NK-92 (cell line): ENCODE measurements around the gene ATP9A.
"Not testable (repeated sequence)": the region's sequence is repeated elsewhere in the genome, so short reads cannot be mapped to it uniquely, and the experiment has no call there.

ENCODE experiments used
- DNase-seq: peaks from one replicate; lab custom pipeline; 2025; ENCODE audit not compliant: unreplicated experiment; lab: John Stamatoyannopoulos, UW

ATP9A gene

GRCh38 chr20:51767867-51768758 is at the start of gene ATP9A:
Gene ATP9A (minus strand): TSS chr20:51768390. CDS start chr20:51768369, 21 bp downstream.
- no peak for DNase-seq

GRCh38 chr20:51816856-51817255 is 48.7 kb upstream of the ATP9A start:
- not testable (repeated sequence) for DNase-seq

- DNase-seq, result no peak
Measured at GRCh38 chr20:51815383-51816076, 47.3 kb upstream of the ATP9A start.

DNA sequence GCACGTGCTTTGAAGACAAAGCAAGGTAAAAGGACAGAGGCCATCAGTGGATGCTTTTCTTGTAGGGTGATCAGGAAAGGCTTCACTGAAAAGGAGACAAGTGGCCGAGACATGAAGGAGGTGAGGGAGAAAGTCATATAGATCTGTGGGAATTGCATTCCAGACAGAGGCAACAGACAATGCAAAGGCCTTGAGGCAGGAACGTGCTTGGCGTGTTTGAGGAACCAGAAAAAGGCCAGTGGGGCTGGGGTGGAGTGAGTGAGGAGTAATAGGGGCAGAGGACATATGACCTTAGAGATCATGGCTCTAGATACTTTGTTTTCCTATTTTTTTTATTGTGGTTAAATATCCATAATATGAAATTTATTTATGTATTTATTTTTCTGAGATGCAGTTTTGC is 44.7 kb upstream of the ATP9A start:
- no peak for DNase-seq

- DNase-seq, result no peak
Measured at GRCh38 chr20:51811514-51812128, 43.4 kb upstream of the ATP9A start.

GRCh38 chr20:51811042-51811355 is 42.8 kb upstream of the ATP9A start:
- DNase-seq, result no peak

- DNase-seq, result no peak
Measured at GRCh38 chr20:51810155-51811041, 42.2 kb upstream of the ATP9A start.

DNA sequence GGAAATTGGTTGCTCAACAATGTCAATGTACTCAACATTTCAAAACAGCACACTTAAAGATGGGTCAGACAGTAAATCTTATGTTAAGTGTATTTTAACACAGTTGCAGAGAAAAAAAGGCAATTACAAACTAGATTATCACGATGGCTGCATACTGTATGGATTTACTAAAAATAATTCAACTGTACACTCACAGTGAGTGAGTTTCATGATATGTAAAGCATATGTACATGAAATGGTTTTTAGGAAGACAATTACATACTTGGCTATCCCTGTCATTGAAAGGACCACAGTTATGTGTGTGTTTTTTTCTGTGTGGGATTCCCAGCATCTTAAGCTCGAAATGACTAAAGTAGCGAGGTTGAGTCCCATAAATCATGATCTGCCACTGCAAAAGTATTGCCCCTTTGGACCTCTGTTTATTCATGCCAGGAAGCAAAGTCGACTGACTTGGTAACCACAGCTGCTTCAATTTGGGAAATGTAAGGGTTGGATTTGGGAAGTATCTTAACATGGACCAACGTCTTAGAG is 39.6 kb upstream of the ATP9A start:
- no peak for DNase-seq

- DNase-seq, result no peak
Measured at GRCh38 chr20:51804754-51805153, 36.6 kb upstream of the ATP9A start.

DNA sequence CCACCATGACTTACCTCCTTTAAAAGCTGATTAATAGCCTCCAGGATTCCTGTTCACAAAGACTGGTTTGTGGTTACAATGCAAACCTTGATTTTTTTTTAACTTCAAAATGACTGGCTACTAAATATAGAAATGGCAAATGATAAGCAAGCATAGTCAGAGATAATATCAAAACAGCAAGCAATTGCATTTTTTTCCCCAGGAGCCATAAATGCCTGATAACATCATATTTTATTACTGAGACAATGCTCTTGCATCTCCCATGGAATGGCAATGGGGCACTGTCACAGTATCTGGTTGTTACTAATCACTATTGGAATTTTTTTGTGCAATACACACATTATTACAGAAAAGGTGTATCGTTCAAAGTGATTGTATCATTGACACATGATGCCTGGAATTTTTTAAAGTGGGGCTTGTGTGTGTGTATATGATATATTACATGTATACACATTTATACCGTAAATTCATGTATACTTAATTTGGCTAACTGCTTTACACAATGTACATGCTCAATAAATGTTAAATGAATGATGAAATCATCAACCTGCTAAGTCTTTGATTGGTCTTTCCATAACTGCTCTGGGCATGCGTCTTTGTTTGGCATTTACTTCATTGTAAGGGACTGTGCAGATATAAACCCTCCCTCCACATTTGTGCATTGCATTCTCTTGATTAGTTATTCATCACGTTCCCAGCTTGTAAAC is 35.1 kb upstream of the ATP9A start:
- DNase-seq, result no peak

GRCh38 chr20:51802170-51802751 is 34.1 kb upstream of the ATP9A start, which contains the start of gene SALL4:
Gene SALL4 (minus strand): TSS chr20:51802521. CDS start chr20:51802408, 113 bp downstream.
- no peak for DNase-seq

GRCh38 chr20:51801823-51802123 is 33.6 kb upstream of the ATP9A start:
- DNase-seq, result no peak

GRCh38 chr20:51801122-51801822 is 33.1 kb upstream of the ATP9A start:
- DNase-seq, result no peak

- DNase-seq, result no peak
Measured at GRCh38 chr20:51800872-51801121, 32.6 kb upstream of the ATP9A start.

GRCh38 chr20:51800060-51800871 is 32.1 kb upstream of the ATP9A start:
- DNase-seq, result no peak

DNA sequence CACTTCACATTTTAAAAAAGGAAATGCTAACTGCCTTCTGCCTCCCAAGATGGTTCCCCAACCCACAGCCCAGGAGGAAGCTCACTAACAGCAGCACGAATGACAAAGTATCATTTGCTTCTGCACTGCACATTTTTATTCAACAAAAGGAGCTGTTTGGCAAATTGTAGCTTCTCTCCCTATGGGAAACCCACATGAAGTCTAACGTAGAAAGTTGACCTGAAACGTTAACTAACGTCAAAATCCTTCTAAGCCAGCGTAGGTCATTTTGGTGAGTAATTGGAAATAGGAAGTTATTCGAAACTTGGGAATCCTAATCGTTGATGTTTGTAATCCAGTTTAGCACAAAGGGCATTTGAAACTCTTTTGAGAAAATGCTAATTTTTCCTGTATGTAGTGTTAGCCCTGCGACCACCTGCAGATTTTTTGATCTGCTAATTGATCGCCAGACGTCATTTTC is 31.2 kb upstream of the ATP9A start:
- DNase-seq, result no peak

DNA sequence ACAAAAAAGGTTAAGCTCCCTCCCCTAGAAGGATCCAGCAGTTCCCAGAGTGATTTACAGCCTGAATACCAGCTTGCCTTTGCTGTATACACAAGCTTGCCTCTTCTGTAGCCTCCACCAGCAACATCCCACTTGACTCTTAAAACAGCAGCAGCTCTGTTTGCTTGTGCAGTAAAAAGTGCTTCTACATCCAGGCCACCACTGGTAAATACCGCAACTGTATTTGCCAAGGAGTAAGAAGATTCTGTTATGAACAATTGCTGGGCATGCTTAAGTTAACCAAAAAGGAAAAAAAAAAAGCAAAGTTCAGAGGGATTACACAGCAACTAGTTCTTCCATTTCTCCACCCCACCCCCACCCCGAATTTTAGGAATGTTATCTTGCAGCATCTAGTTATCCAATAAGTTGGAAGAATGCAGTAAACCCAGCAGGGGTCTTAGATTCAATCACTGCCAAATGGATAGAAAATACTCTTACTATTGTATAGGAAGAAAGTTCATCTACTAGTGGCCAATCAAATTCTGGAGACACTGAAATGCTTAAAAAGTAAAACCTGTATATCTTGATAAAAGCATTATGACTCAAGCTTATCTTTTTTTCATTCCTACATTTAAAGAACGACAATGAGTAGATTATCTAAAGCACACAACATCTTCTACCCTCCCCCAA is 29.3 kb upstream of the ATP9A start:
- no peak for DNase-seq

GRCh38 chr20:51796340-51796739 is 28.1 kb upstream of the ATP9A start:
- no peak for DNase-seq
